ENCODE data around the gene ADCY1.

Gene ADCY1

GRCh38 chr7:45712057-45712689 lies 138.0 kb downstream of the ADCY1 start:
- no peaks in the 10 kb centered on the region for H3K36me3 Mint-ChIP-seq (ENCODE audit: low read depth)
- H3K27me3 Mint-ChIP-seq (ENCODE audit: low read depth, poor library complexity): no peaks in the 10 kb centered on the region
- no peak overlapping the region for H3K4me3 Mint-ChIP-seq
- no peak for TF ChIP-seq CTCF (IDR thresholded peaks at IDR 0.05)
- H3K9me3 Mint-ChIP-seq: no peaks in the 10 kb centered on the region
- H3K4me1 Mint-ChIP-seq: no peaks in the 10 kb centered on the region
- DNase-seq: no peak
- no peak overlapping the region for H3K27ac Mint-ChIP-seq

GRCh38 chr7:45712872-45713668 lies 138.9 kb downstream of the ADCY1 start:
- no peak for TF ChIP-seq CTCF (IDR thresholded peaks at IDR 0.05)
- no peaks in the 10 kb centered on the region for H3K36me3 Mint-ChIP-seq (ENCODE audit: low read depth)
- H3K9me3 Mint-ChIP-seq: no peaks in the 10 kb centered on the region
- DNase-seq: no peak
- H3K27ac Mint-ChIP-seq: peak overlapping the region; percentile 48
- H3K4me3 Mint-ChIP-seq: no peak overlapping the region
- no peaks in the 10 kb centered on the region for H3K27me3 Mint-ChIP-seq (ENCODE audit: low read depth, poor library complexity)
- no peaks in the 10 kb centered on the region for H3K4me1 Mint-ChIP-seq

GRCh38 chr7:45713669-45714520 lies 139.7 kb downstream of the ADCY1 start:
- Mint-ChIP-seq H3K4me1 (no peaks in the 10 kb centered on the region), H3K9me3 (no peaks in the 10 kb centered on the region), H3K36me3 (ENCODE audit: low read depth) (no peaks in the 10 kb centered on the region), H3K27ac (no peak overlapping the region), H3K27me3 (ENCODE audit: low read depth, poor library complexity) (no peaks in the 10 kb centered on the region), H3K4me3 (no peak overlapping the region)
- TF ChIP-seq CTCF (IDR thresholded peaks at IDR 0.05): no peak
- DNase-seq: no peak

- TF ChIP-seq CTCF (IDR thresholded peaks at IDR 0.05): no peak
- DNase-seq: no peak
- Mint-ChIP-seq H3K4me3 (no peak overlapping the region), H3K4me1 (no peaks in the 10 kb centered on the region), H3K27ac (no peak overlapping the region), H3K36me3 (ENCODE audit: low read depth) (no peaks in the 10 kb centered on the region), H3K27me3 (ENCODE audit: low read depth, poor library complexity) (no peaks in the 10 kb centered on the region), H3K9me3 (no peaks in the 10 kb centered on the region)
Measured at GRCh38 chr7:45714521-45714820, 140.3 kb downstream of the ADCY1 start.

GRCh38 chr7:45715471-45716352 lies 141.5 kb downstream of the ADCY1 start:
- Mint-ChIP-seq H3K4me1 (no peaks in the 10 kb centered on the region), H3K27ac (no peak overlapping the region), H3K36me3 (ENCODE audit: low read depth) (no peaks in the 10 kb centered on the region), H3K9me3 (no peaks in the 10 kb centered on the region), H3K4me3 (no peak overlapping the region), H3K27me3 (ENCODE audit: low read depth, poor library complexity) (no peaks in the 10 kb centered on the region)
- no peak for DNase-seq
- TF ChIP-seq CTCF (IDR thresholded peaks at IDR 0.05): no peak
